ENCODE measurements around the gene SLC18A3.

GRCh38 chr10:49647554-49647953, 37.4 kb downstream of the SLC18A3 start:
- TF ChIP-seq MAX (IDR thresholded peaks at IDR 0.05) = no peak
- TF ChIP-seq CTCF (IDR thresholded peaks at IDR 0.05 in 2 of 3, conservative IDR thresholded peaks at IDR 0.05 in 1 of 3; ENCODE audit: borderline replicate concordance in 1 of 3, insufficient read depth in 1 of 3, low read depth in 2 of 3, low read length in 2 of 3) = no peak
- no peak for TF ChIP-seq SIN3A (IDR thresholded peaks at IDR 0.05; ENCODE audit: low read depth)
- TF ChIP-seq RAD21 (IDR thresholded peaks at IDR 0.05; ENCODE audit: low read depth) = no peak

Data from HCT116 (cell line).